Measurements from ENCODE around the gene MAN2B1. TPM values are rescaled to one million over a fixed set of nuclear protein-coding genes. Genes with fewer than 3 reads are reported as not detected.
A peak's percentile ranks its signal among the peaks of the same experiment; 100 is the strongest.
"Not testable (repeated sequence)": the region's sequence is repeated elsewhere in the genome, so short reads cannot be mapped to it uniquely, and the experiment has no call there.

The MAN2B1 gene
- 92.8 and 141 TPM in 2 replicates for total RNA-seq

DNA sequence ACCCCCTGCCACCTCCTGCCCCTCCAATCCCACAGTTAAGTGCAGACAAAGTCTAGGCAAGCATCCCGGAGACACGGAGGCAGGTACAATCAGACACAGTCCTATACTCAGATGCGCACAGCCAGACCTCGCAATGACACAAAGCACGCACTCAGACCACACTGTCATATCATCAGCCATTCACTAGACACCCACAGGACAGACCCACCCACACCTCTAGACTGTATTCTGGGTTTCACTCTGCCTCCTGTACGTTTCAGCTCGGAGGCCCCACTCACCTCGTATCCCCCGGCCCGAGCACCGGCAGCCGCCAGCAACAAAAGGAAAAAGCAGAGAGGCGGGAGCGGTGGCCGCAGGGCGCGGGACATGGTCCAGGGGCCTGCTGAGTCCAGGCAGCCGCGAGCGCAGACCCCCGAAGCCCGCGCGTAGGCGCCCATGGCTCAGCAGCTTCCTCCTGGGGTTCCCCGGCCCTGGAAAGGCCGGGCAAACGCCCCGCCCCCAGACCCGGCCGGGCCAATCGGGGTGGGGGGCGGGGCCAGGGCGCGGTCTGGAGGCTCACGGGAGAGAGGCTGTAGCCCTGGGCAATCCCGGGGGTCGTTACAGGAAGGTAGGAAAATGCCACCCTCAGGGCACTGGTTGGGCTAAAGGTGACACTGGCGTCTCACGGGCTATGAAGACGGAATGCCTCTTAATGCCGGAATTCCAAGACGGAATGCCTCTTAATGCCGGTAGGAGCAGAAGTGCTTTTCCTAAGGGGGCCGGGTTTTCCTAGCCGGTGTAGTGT lies at the start of gene MAN2B1, which contains the start of gene WDR83:
MAN2B1 (minus strand) TSS at position 478 of the 784 bp plus-strand sequence; CDS start at position 437, 41 bp downstream.
WDR83 (plus strand) TSS at position 543 of the 784 bp plus-strand sequence. CDS start 2,984 bp downstream, outside the sequence.
- TF ChIP-seq, protein P1, sequence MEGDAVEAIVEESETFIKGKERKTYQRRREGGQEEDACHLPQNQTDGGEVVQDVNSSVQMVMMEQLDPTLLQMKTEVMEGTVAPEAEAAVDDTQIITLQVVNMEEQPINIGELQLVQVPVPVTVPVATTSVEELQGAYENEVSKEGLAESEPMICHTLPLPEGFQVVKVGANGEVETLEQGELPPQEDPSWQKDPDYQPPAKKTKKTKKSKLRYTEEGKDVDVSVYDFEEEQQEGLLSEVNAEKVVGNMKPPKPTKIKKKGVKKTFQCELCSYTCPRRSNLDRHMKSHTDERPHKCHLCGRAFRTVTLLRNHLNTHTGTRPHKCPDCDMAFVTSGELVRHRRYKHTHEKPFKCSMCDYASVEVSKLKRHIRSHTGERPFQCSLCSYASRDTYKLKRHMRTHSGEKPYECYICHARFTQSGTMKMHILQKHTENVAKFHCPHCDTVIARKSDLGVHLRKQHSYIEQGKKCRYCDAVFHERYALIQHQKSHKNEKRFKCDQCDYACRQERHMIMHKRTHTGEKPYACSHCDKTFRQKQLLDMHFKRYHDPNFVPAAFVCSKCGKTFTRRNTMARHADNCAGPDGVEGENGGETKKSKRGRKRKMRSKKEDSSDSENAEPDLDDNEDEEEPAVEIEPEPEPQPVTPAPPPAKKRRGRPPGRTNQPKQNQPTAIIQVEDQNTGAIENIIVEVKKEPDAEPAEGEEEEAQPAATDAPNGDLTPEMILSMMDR (IDR thresholded peaks at IDR 0.05; ENCODE audit: insufficient read depth, low read length, poor library complexity, severe bottlenecking), result no peak
- no peaks in the 10 kb centered on the region for H3K27me3 ChIP-seq (ENCODE audit: control insufficient read depth, insufficient read depth, low read length)
- peaks cover 4% of the 10 kb centered on the region for H3K36me3 ChIP-seq (ENCODE audit: control insufficient read depth, insufficient read depth, low read length)
- DNase-seq (ENCODE audit: low read depth), result no peak
- peak within 1 kb of the TSS; percentile 82 for H3K4me3 ChIP-seq (ENCODE audit: low read depth, low read length)

DNA sequence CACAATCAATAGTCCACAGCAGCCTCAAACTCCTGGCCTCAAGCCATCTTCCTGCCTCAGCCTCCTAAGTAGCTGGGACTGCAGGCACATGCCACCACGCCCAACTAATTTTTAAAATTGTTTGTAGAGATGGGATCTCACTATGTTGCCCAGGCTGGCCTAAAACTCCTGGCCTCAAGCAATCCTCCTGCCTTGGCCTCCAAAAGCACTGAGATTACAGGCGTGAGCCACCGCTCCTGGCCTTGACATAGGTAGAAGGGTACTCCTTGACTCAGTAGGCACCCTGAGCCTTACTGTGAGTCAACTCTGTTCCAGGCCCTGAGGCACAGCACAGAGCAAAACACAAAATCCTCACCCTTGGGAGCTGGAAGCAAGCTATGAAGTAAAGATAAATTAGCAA lies 49.4 kb upstream of the MAN2B1 start:
- Histone ChIP-seq H3K36me3 (ENCODE audit: control insufficient read depth, insufficient read depth, low read length) (peaks cover 9% of the 10 kb centered on the region), H3K4me3 (ENCODE audit: low read depth, low read length) (no peak overlapping the region), H3K27me3 (ENCODE audit: control insufficient read depth, insufficient read depth, low read length) (no peaks in the 10 kb centered on the region)
- DNase-seq (ENCODE audit: low read depth), result no peak
- TF ChIP-seq, protein P1 (IDR thresholded peaks at IDR 0.05; ENCODE audit: insufficient read depth, low read length, poor library complexity, severe bottlenecking), result no peak

DNA sequence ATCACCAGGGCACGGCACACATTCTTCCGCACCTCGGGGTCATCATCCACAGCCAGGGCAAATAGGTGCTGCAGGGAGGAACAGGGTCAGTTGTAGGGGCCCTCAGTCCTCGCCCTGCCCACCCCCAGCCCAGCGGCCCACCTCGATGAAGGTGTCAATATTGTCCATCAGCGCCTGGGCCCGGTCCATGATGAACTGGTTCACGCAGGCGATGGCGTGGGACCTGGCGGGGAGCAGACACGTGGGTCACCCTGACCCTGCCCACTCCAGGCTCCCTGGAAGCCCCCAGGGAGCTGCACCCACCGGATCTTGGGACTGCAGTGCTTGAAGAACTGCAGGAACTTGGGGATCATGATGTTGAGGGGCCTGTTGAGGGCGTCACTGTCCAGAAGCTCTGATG lies 48.6 kb upstream of the MAN2B1 start:
- TF ChIP-seq, protein P1 (IDR thresholded peaks at IDR 0.05; ENCODE audit: insufficient read depth, low read length, poor library complexity, severe bottlenecking), result no peak
- no peak overlapping the region for H3K4me3 ChIP-seq (ENCODE audit: low read depth, low read length)
- peaks cover 13% of the 10 kb centered on the region for H3K36me3 ChIP-seq (ENCODE audit: control insufficient read depth, insufficient read depth, low read length)
- DNase-seq (ENCODE audit: low read depth), result no peak
- H3K27me3 ChIP-seq (ENCODE audit: control insufficient read depth, insufficient read depth, low read length), result no peaks in the 10 kb centered on the region

DNA sequence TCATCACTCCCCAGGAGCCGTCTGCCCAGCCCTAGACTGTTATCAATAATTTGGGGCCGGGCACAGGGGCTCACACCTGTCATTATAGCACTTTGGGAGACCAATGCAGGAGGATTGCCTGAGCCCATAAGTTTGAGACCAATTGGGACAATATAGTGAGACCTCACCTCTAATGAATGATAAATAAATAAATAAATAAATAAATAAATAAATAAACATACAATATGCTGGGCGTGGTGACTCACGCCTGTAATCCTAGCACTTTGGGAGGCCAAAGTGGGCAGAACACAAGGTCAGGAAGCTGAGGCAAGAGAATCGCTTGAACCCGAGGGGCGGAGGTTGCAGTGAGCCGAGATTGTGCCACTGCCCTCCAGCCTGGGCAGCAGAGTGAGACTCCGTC lies 46.8 kb upstream of the MAN2B1 start:
- not testable (repeated sequence) for H3K4me3 ChIP-seq (ENCODE audit: low read depth, low read length); H3K36me3 ChIP-seq (ENCODE audit: control insufficient read depth, insufficient read depth, low read length); DNase-seq (ENCODE audit: low read depth); H3K27me3 ChIP-seq (ENCODE audit: control insufficient read depth, insufficient read depth, low read length)

DNA sequence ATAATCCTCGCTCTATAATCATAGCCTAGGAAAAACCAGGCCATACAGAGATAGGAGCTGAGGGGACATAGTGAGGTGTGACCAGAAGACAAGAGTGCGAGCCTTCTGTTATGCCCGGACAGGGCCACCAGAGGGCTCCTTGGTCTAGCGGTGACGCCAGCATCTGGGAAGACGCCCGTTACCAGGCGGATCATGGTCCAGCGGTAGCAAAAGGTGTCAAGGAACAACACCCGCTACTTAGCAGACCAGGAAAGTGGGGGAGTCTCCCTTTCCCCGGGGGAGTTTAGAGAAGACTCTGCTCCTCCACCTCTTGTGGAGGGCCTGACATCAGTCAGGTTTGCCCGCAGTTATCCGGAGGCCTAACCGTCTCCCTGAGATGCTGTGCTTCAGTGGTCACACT lies 45.5 kb upstream of the MAN2B1 start:
- not testable (repeated sequence) for H3K4me3 ChIP-seq (ENCODE audit: low read depth, low read length); H3K27me3 ChIP-seq (ENCODE audit: control insufficient read depth, insufficient read depth, low read length); DNase-seq (ENCODE audit: low read depth); H3K36me3 ChIP-seq (ENCODE audit: control insufficient read depth, insufficient read depth, low read length)

DNA sequence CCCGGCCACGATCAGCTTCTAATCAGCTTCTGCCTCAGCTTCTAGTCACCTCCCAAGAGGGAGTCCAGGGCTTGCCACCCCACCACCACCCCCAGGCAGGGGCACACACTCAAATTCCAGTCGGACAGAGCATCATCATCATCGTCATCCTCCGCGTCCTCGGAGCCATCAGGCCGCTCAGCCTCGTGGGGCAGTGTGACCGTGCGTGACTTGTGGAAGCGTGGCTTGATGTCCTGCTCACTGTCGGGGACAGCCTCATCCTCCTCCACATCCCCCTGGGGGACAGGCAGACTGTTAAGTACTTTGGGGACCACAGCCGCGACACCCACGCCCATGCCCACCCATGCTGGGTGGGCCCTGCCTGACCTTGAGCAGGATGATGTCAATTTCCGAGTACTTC lies 44.6 kb upstream of the MAN2B1 start:
- peaks cover 11% of the 10 kb centered on the region for H3K36me3 ChIP-seq (ENCODE audit: control insufficient read depth, insufficient read depth, low read length)
- H3K27me3 ChIP-seq (ENCODE audit: control insufficient read depth, insufficient read depth, low read length), result no peaks in the 10 kb centered on the region
- TF ChIP-seq, protein P1 (IDR thresholded peaks at IDR 0.05; ENCODE audit: insufficient read depth, low read length, poor library complexity, severe bottlenecking), result no peak
- DNase-seq (ENCODE audit: low read depth), result no peak
- H3K4me3 ChIP-seq (ENCODE audit: low read depth, low read length), result no peak overlapping the region

DNA sequence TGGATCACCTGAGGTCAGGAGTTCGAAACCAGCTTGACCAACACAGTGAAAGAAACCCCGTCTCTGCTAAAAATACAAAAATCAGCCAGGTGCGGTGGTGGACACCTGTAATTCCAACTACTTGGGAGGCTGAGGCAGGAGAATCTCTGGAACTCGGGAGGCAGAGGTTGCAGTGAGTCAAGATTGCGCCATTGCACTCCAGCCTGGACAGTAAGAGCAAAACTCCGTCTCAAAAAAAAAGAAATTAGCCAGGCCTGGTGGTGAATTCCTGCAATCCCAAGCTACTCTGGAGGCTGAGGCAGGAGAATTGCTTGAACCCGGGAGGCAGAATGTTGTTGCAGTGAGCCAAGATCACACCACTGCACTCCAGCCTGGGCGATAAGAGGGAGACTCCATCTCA lies 42.1 kb upstream of the MAN2B1 start:
- peaks cover 8% of the 10 kb centered on the region for H3K36me3 ChIP-seq (ENCODE audit: control insufficient read depth, insufficient read depth, low read length)
- no peak for DNase-seq (ENCODE audit: low read depth)
- TF ChIP-seq, protein P1 (IDR thresholded peaks at IDR 0.05; ENCODE audit: insufficient read depth, low read length, poor library complexity, severe bottlenecking), result no peak
- no peak overlapping the region for H3K4me3 ChIP-seq (ENCODE audit: low read depth, low read length)
- H3K27me3 ChIP-seq (ENCODE audit: control insufficient read depth, insufficient read depth, low read length), result no peaks in the 10 kb centered on the region
